Vagina (tissue), 2 donors: ENCODE results near the gene COX14.

Experiments used
- POLR2A ChIP-seq, 2 donors: fragments of 450-650 bp; IDR thresholded peaks; one replicate each; pipeline ENCODE4 v1.6.1; 2017; ENCODE audit warnings: antibody characterized with exemption in 2 of 2, mild to moderate bottlenecking in 2 of 2, moderate library complexity in 2 of 2
- TF ChIP-seq, protein P1 (sequence below), 3 experiments: fragments of 450-650 bp in 2 of 3; fragments of 200-600 bp in 1 of 3; sonication (generic) in 1 of 3; IDR thresholded peaks; one replicate each; pipeline ENCODE4 v1.5.1; 2017 to 2019; ENCODE audit warnings: antibody characterized with exemption in 3 of 3, mild to moderate bottlenecking in 2 of 3, moderate library complexity in 2 of 3

- TF ChIP-seq, protein P1, sequence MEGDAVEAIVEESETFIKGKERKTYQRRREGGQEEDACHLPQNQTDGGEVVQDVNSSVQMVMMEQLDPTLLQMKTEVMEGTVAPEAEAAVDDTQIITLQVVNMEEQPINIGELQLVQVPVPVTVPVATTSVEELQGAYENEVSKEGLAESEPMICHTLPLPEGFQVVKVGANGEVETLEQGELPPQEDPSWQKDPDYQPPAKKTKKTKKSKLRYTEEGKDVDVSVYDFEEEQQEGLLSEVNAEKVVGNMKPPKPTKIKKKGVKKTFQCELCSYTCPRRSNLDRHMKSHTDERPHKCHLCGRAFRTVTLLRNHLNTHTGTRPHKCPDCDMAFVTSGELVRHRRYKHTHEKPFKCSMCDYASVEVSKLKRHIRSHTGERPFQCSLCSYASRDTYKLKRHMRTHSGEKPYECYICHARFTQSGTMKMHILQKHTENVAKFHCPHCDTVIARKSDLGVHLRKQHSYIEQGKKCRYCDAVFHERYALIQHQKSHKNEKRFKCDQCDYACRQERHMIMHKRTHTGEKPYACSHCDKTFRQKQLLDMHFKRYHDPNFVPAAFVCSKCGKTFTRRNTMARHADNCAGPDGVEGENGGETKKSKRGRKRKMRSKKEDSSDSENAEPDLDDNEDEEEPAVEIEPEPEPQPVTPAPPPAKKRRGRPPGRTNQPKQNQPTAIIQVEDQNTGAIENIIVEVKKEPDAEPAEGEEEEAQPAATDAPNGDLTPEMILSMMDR (IDR thresholded peaks at IDR 0.05): no peak
- TF ChIP-seq POLR2A (IDR thresholded peaks at IDR 0.05): no peak
These were observed 26.4 kb upstream of the COX14 start for GRCh38 chr12:50085615-50086072.
